ENCODE measurements around the gene CDK5RAP2. TPM values are rescaled to one million over a fixed set of nuclear protein-coding genes. Genes with fewer than 3 reads are reported as not detected.
"Not testable (repeated sequence)": the region's sequence is repeated elsewhere in the genome, so short reads cannot be mapped to it uniquely, and the experiment has no call there.

The CDK5RAP2 gene
- total RNA-seq, 1 donor from 2014 or later = 76.8 TPM

DNA sequence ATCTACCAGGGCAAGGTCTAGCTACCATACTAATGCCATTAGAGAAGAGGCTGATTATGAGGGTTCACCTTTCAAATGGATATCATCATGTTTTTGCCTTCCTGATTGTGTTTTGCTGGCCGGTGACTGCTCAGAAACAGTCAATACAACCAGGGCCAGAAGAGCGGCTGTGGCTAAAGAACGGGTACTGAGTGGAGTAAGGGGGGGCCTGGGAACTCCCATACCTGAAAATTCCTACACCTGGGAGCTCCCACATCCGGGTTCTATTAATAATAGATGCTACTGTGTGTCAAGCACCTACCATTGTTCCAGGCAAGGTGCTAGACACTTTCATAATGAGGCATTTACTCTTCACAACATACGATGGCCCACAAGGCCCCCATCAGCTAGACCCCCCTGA lies 79.2 kb downstream of the CDK5RAP2 start:
- H3K4me3 Mint-ChIP-seq (ENCODE audit: low read depth) = no peak overlapping the region
- peaks cover 34% of the 10 kb centered on the region for H3K36me3 Mint-ChIP-seq (ENCODE audit: insufficient read depth)

DNA sequence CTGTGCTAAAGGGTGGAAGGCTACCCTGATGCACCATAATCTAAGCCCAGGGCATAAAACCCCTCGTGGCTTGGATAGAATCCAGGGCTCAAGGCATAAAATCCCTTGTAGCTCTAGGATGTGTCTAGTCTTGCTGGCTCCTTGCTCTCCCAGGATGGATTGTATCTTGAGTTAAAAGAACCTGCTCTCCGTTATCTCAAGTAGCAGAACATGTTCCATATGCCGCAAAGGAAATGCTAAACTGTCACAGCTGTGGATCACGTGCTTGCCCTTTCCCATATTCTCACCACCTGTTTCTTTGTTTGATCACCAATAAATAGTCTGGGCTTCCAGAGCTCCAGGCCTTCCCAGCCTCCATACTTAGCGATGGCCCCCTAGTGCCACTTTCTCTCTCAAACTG lies 82.1 kb downstream of the CDK5RAP2 start:
- not testable (repeated sequence) for H3K9me3 Mint-ChIP-seq (ENCODE audit: low read depth); DNase-seq (ENCODE audit: low spot score, unreplicated experiment)

More for the DNA sequence above, 79.2 kb downstream of the CDK5RAP2 start:
- Mint-ChIP-seq H3K27me3 (no peaks in the 10 kb centered on the region), H3K9me3 (ENCODE audit: low read depth) (peaks cover 7% of the 10 kb centered on the region), H3K4me1 (ENCODE audit: low read depth) (no peaks in the 10 kb centered on the region), H3K27ac (no peak overlapping the region)
- no peak for DNase-seq (ENCODE audit: low spot score, unreplicated experiment)
- no peak for TF ChIP-seq CTCF (IDR thresholded peaks at IDR 0.05; ENCODE audit: unreplicated experiment)

GRCh38 chr9:120496438-120496837 lies 83.5 kb downstream of the CDK5RAP2 start:
- H3K4me1 Mint-ChIP-seq (ENCODE audit: low read depth); H3K27ac Mint-ChIP-seq; DNase-seq (ENCODE audit: low spot score, unreplicated experiment); H3K9me3 Mint-ChIP-seq (ENCODE audit: low read depth); H3K4me3 Mint-ChIP-seq (ENCODE audit: low read depth); H3K27me3 Mint-ChIP-seq: not testable (repeated sequence)
- H3K36me3 Mint-ChIP-seq (ENCODE audit: insufficient read depth) = peaks cover 21% of the 10 kb centered on the region

More for the DNA sequence above, 82.1 kb downstream of the CDK5RAP2 start:
- H3K36me3 Mint-ChIP-seq (ENCODE audit: insufficient read depth) = peaks cover 27% of the 10 kb centered on the region
- not testable (repeated sequence) for H3K27me3 Mint-ChIP-seq; H3K27ac Mint-ChIP-seq; H3K4me1 Mint-ChIP-seq (ENCODE audit: low read depth); H3K4me3 Mint-ChIP-seq (ENCODE audit: low read depth)

GRCh38 chr9:120490888-120491595 lies 88.9 kb downstream of the CDK5RAP2 start:
- no peak overlapping the region for H3K4me3 Mint-ChIP-seq (ENCODE audit: low read depth)
- peaks cover 3% of the 10 kb centered on the region for H3K9me3 Mint-ChIP-seq (ENCODE audit: low read depth)
- peaks cover 23% of the 10 kb centered on the region for H3K36me3 Mint-ChIP-seq (ENCODE audit: insufficient read depth)
- peaks cover 5% of the 10 kb centered on the region for H3K4me1 Mint-ChIP-seq (ENCODE audit: low read depth)
- no peaks in the 10 kb centered on the region for H3K27me3 Mint-ChIP-seq
- no peak for TF ChIP-seq CTCF (IDR thresholded peaks at IDR 0.05; ENCODE audit: unreplicated experiment)
- DNase-seq (ENCODE audit: low spot score, unreplicated experiment) = no peak
- no peak overlapping the region for H3K27ac Mint-ChIP-seq

GRCh38 chr9:120486835-120487234 lies 93.1 kb downstream of the CDK5RAP2 start:
- H3K9me3 Mint-ChIP-seq (ENCODE audit: low read depth) = no peaks in the 10 kb centered on the region
- H3K36me3 Mint-ChIP-seq (ENCODE audit: insufficient read depth) = peaks cover 27% of the 10 kb centered on the region
- H3K27me3 Mint-ChIP-seq = no peaks in the 10 kb centered on the region
- no peak overlapping the region for H3K27ac Mint-ChIP-seq
- H3K4me3 Mint-ChIP-seq (ENCODE audit: low read depth) = no peak overlapping the region
- peaks cover 5% of the 10 kb centered on the region for H3K4me1 Mint-ChIP-seq (ENCODE audit: low read depth)
- DNase-seq (ENCODE audit: low spot score, unreplicated experiment) = no peak
- no peak for TF ChIP-seq CTCF (IDR thresholded peaks at IDR 0.05; ENCODE audit: unreplicated experiment)

DNA sequence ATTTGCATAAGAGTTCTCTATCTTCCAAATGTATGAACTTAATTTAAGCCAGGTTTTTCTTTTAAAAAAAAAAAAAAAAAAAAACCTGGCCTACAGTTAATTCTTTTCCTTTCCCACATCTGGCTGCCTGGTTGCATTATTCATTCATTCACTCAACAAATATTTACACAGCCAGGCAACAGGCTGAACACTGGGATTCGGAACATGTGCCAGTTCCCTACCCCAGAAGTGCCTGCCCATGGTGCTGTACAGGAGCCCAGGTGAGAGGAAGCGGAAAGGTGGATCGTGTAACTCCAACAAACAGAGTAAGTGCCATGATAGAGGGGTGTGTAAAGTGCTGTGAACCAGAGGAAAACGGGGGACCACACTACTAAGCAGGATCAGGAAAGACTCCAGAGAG lies 93.6 kb downstream of the CDK5RAP2 start:
- Mint-ChIP-seq H3K36me3 (ENCODE audit: insufficient read depth) (peaks cover 27% of the 10 kb centered on the region), H3K27ac (no peak overlapping the region), H3K27me3 (no peaks in the 10 kb centered on the region), H3K4me1 (ENCODE audit: low read depth) (peaks cover 5% of the 10 kb centered on the region), H3K4me3 (ENCODE audit: low read depth) (no peak overlapping the region), H3K9me3 (ENCODE audit: low read depth) (no peaks in the 10 kb centered on the region)
- DNase-seq (ENCODE audit: low spot score, unreplicated experiment) = no peak
- TF ChIP-seq CTCF (IDR thresholded peaks at IDR 0.05; ENCODE audit: unreplicated experiment) = no peak
